Calu3 (cell line): ENCODE measurements around the gene ATP2C1. TPM values are rescaled to one million over a fixed set of nuclear protein-coding genes. Genes with fewer than 3 reads are reported as not detected.
A peak's percentile ranks its signal among the peaks of the same experiment; 100 is the strongest.

Experiments used
- BruUV-seq: library from RNA; stranded (reverse); fragments of 400-500 nt; replicated peaks from 2 replicates; lab custom pipeline; 2021; lab: Mats Ljungman, UMichigan
- CTCF ChIA-PET: fragments of 300-600 bp; sonication (Branson Sonifier 250); formaldehyde crosslinking; loops from one replicate; lab custom pipeline; 2022; ENCODE audit warnings: antibody characterized with exemption; lab: Charles Lee
- DNase-seq: peaks from one replicate; pipeline ENCODE4 v3.0.0; 2022
- H3K27ac Mint-ChIP-seq: one replicate; pipeline ENCODE4 v1.8.0; 2022; ENCODE audit warnings: mixed read lengths; ENCODE audit not compliant: unreplicated experiment
- H3K27me3 Mint-ChIP-seq: one replicate; pipeline ENCODE4 v1.8.0; 2022; ENCODE audit warnings: mixed read lengths; ENCODE audit not compliant: unreplicated experiment
- H3K36me3 Mint-ChIP-seq: one replicate; pipeline ENCODE4 v1.8.0; 2022; ENCODE audit warnings: mild to moderate bottlenecking, moderate library complexity, mixed read lengths; ENCODE audit not compliant: insufficient read depth, unreplicated experiment
- H3K4me1 Mint-ChIP-seq: one replicate; pipeline ENCODE4 v1.8.0; 2022; ENCODE audit warnings: mild to moderate bottlenecking, low read depth, mixed read lengths; ENCODE audit not compliant: unreplicated experiment
- H3K4me3 Mint-ChIP-seq: one replicate; pipeline ENCODE4 v1.8.0; 2022; ENCODE audit warnings: mild to moderate bottlenecking, low read depth, moderate library complexity, mixed read lengths; ENCODE audit not compliant: unreplicated experiment
- H3K9me3 Mint-ChIP-seq: one replicate; pipeline ENCODE4 v1.8.0; 2022; ENCODE audit warnings: low read depth, mixed read lengths; ENCODE audit not compliant: unreplicated experiment
- intact Hi-C: fragments of 100-400 bp; cut with micrococcal nuclease; formaldehyde crosslinking; loops from one replicate; pipeline ENCODE4 v1.10.0; 2022; ENCODE audit not compliant: unreplicated experiment
- total RNA-seq: library from RNA; stranded (reverse); gene quantifications from 2 replicates; pipeline ENCODE4 v1.2.3, GENCODE V29; 2022
- TF ChIP-seq, protein P1 (sequence below): fragments of 200-600 bp; IDR thresholded peaks from one replicate; pipeline ENCODE4 v1.8.0; 2022; ENCODE audit warnings: antibody characterized with exemption; ENCODE audit not compliant: unreplicated experiment

ATP2C1 gene
- total RNA-seq, 1 experiment from 2014 or later, result 361 TPM

DNA sequence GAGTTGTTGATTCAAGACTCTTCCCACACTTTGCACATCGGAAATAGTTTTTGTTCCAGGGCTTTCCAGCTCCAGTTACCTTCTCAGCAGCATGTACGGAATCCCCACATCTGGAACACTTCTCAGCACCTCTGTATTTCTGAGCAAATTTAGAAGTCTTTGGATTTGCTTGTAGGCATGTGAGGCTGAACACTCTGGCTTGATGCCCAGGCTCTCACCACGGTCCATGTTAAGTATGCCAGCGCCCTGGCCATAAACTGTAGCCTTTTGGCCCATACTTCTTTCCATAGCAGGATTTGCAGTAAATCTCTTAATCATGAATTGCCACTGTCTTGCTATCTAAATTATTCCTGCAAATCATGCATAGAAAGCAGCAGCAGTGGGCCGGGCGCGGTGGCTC lies 24.4 kb downstream of the ATP2C1 start:
- H3K9me3 Mint-ChIP-seq, result no peaks in the 10 kb centered on the region
- BruUV-seq, result no TSS peak
- H3K27ac Mint-ChIP-seq, result no peak overlapping the region
- H3K4me1 Mint-ChIP-seq, result peaks cover 45% of the 10 kb centered on the region
- CTCF ChIA-PET, result interaction anchor here (0.8 kb wide), 1 partner anchor 108 kb away, joined by 3 read pairs; the partner anchor contains the start of genes ASTE1 and NEK11
- no peak for DNase-seq
- no peak overlapping the region for H3K4me3 Mint-ChIP-seq
- no peaks in the 10 kb centered on the region for H3K27me3 Mint-ChIP-seq
- H3K36me3 Mint-ChIP-seq, result no peaks in the 10 kb centered on the region
- intact Hi-C loops, result no loop called here
- TF ChIP-seq, protein P1, sequence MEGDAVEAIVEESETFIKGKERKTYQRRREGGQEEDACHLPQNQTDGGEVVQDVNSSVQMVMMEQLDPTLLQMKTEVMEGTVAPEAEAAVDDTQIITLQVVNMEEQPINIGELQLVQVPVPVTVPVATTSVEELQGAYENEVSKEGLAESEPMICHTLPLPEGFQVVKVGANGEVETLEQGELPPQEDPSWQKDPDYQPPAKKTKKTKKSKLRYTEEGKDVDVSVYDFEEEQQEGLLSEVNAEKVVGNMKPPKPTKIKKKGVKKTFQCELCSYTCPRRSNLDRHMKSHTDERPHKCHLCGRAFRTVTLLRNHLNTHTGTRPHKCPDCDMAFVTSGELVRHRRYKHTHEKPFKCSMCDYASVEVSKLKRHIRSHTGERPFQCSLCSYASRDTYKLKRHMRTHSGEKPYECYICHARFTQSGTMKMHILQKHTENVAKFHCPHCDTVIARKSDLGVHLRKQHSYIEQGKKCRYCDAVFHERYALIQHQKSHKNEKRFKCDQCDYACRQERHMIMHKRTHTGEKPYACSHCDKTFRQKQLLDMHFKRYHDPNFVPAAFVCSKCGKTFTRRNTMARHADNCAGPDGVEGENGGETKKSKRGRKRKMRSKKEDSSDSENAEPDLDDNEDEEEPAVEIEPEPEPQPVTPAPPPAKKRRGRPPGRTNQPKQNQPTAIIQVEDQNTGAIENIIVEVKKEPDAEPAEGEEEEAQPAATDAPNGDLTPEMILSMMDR, result no peak

DNA sequence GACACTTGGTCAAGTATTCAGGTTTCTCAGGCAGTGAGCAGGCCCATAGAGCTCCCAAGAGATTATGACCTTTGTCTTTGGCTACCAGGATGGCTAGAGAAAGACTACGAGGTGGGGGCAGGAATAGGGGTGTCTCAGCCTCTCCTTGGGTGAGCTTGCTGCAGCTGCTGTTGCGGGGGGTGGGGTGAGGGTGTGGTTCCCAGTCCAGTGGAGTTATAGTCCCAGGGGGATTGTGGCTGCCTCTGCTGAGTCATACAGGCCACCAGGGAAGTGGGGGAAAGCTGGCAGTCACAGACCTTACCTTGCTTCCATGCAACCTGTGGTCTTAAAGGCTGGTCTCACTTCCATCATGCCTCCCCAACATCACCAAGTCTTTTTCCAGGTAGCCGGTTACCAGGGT lies 31.7 kb downstream of the ATP2C1 start:
- CTCF ChIA-PET, result no interaction called here
- intact Hi-C loops, result no loop called here
- no peak overlapping the region for H3K27ac Mint-ChIP-seq
- TF ChIP-seq, protein P1, result no peak
- peak; percentile 35 for DNase-seq
- no peaks in the 10 kb centered on the region for H3K36me3 Mint-ChIP-seq
- peaks cover 53% of the 10 kb centered on the region for H3K4me1 Mint-ChIP-seq
- H3K9me3 Mint-ChIP-seq, result peaks cover 4% of the 10 kb centered on the region
- H3K27me3 Mint-ChIP-seq, result no peaks in the 10 kb centered on the region
- BruUV-seq, result no TSS peak
- H3K4me3 Mint-ChIP-seq, result no peak overlapping the region

DNA sequence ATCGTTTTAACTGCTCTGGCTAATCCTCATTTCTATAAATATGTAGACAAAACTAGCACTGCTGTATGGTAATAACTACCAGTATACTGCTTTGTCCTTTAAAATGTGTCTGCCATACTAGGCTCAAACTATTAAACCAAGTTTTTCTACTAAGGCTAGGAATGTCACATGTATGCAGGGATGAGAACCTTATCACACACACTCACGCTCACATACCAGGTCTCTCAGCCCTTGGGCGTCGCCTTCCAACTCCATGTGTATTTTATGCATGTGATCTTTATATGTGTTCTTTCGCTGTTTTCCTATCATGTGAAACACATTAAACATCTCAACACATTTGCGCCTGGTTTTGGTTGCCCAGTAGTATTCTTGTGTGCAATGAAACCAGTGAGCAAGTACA lies 32.6 kb downstream of the ATP2C1 start:
- H3K27ac Mint-ChIP-seq, result no peak overlapping the region
- H3K4me1 Mint-ChIP-seq, result peaks cover 51% of the 10 kb centered on the region
- no peak for DNase-seq
- peaks cover 8% of the 10 kb centered on the region for H3K36me3 Mint-ChIP-seq
- no peak overlapping the region for H3K4me3 Mint-ChIP-seq
- intact Hi-C loops, result no loop called here
- BruUV-seq, result no TSS peak
- TF ChIP-seq, protein P1, result no peak
- CTCF ChIA-PET, result no interaction called here
- H3K27me3 Mint-ChIP-seq, result no peaks in the 10 kb centered on the region
- peaks cover 4% of the 10 kb centered on the region for H3K9me3 Mint-ChIP-seq

DNA sequence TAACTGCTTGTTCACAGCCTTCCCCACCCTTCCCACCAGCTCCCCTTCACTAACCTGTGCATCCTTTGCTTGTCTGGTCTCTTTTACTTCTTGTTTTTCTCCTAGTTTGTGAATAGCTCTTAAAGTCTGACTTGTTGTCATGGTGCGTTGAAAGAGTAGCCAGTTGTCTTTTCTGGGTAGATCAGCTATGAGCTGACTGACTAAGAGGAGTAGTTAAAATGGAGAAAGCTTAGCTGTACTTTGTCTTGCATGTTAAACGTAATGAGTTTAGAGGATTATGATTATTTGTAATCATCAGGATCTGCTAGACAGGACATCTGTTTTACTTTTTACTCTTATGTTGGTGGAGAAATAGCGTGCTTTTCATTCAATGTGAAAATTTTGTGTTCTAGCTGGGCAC lies 35.9 kb downstream of the ATP2C1 start:
- intact Hi-C loops, result no loop called here
- CTCF ChIA-PET, result interaction anchor here (1.0 kb wide), 1 partner anchor 170 kb away, joined by 3 read pairs; no protein-coding TSS in a partner anchor

More for the DNA sequence above, 35.9 kb downstream of the ATP2C1 start:
- Mint-ChIP-seq H3K4me3 (no peak overlapping the region), H3K27me3 (no peaks in the 10 kb centered on the region), H3K36me3 (peaks cover 23% of the 10 kb centered on the region), H3K27ac (no peak overlapping the region), H3K4me1 (peaks cover 33% of the 10 kb centered on the region), H3K9me3 (no peaks in the 10 kb centered on the region)
- no TSS peak for BruUV-seq
- TF ChIP-seq, protein P1, result no peak
- DNase-seq, result no peak
